GM12878 (cell line): ENCODE measurements around the gene MAD1L1. TPM values are rescaled to one million over a fixed set of nuclear protein-coding genes. Genes with fewer than 3 reads are reported as not detected.

Source experiments
- ATAC-seq: fragments of 200-7000 bp; cut with Tn5 transposase; 3 replicates; pipeline ENCODE4 v1.9.1; 2020; ENCODE audit warnings: mild to moderate bottlenecking, moderate library complexity
- BruUV-seq: library from RNA; stranded (reverse); fragments of 400-500 nt; replicated peaks from 2 replicates; lab custom pipeline; 2021; lab: Mats Ljungman, UMichigan
- CTCF ChIA-PET: fragments of 300-600 bp; sonication (Branson Sonifier 250); formaldehyde crosslinking; extraction: SDS; loops from one replicate; lab custom pipeline; 2021; ENCODE audit warnings: inconsistent platforms; lab: Yijun Ruan, JAX
- POLR2A ChIA-PET: fragments of 350-600 bp; formaldehyde crosslinking; extraction: SDS; loops from one replicate; lab custom pipeline; 2021; ENCODE audit warnings: inconsistent platforms; lab: Charles Lee
- RAD21 ChIA-PET: fragments of 300-600 bp; sonication (Branson Sonifier 250); formaldehyde crosslinking; loops from one replicate; lab custom pipeline; 2023; ENCODE audit warnings: antibody characterized with exemption; ENCODE audit not compliant: unreplicated experiment; lab: Charles Lee
- SMC1A ChIA-PET: fragments of 300-600 bp; sonication (Branson Sonifier 250); formaldehyde crosslinking; loops from one replicate; lab custom pipeline; 2023; ENCODE audit not compliant: unreplicated experiment, uncharacterized antibody; lab: Charles Lee
- DNase-seq: peaks from one replicate; pipeline ENCODE4 v3.0.0-alpha.2; 2011; ENCODE audit warnings: low read depth, low spot score
- FAIRE-seq: peaks from 3 replicates; lab custom pipeline; 2011; peaks lifted over from hg19 to GRCh38; lab: Jason Lieb, UNC
- H2AFZ ChIP-seq: 2 replicates; pipeline ENCODE4 v1.6.0; 2011; ENCODE audit warnings: low read depth, low read length, control low read depth; ENCODE audit not compliant: control insufficient read depth
- H3K27ac ChIP-seq: 2 replicates; pipeline ENCODE4 v1.5.1; 2011; ENCODE audit warnings: control low read depth; ENCODE audit not compliant: control insufficient read depth, insufficient read depth
- H3K27me3 ChIP-seq, 2 experiments: replicated peaks in 1 of 2; 2 replicates each; pipeline versions ENCODE4 v1.6.0 to v1.6.1; 2011; ENCODE audit warnings: low read length in 1 of 2; ENCODE audit not compliant: control insufficient read depth in 2 of 2, insufficient read depth in 2 of 2
- H3K36me3 ChIP-seq, 2 experiments: 2 replicates each; pipeline ENCODE4 v1.5.1; 2011; ENCODE audit warnings: low read length in 1 of 2; ENCODE audit not compliant: control insufficient read depth in 2 of 2, insufficient read depth in 2 of 2
- H3K4me1 ChIP-seq: 2 replicates; pipeline ENCODE4 v1.6.1; 2011; ENCODE audit warnings: mild to moderate bottlenecking, low read length, moderate library complexity, mixed read lengths; ENCODE audit not compliant: control insufficient read depth, insufficient read depth
- H3K4me2 ChIP-seq: 2 replicates; pipeline ENCODE4 v1.6.0; 2011; ENCODE audit warnings: control low read depth; ENCODE audit not compliant: control insufficient read depth, insufficient read depth
- H3K4me3 ChIP-seq: fragments of 200-600 bp; sonication (generic); 2 replicates; pipeline ENCODE4 v1.5.1; 2016
- H3K79me2 ChIP-seq: 2 replicates; pipeline ENCODE4 v1.6.0; 2011; ENCODE audit warnings: low read length; ENCODE audit not compliant: control insufficient read depth, insufficient read depth
- H3K9ac ChIP-seq: 2 replicates; pipeline ENCODE4 v1.8.0; 2011; ENCODE audit warnings: low read length, control low read depth, mixed read lengths; ENCODE audit not compliant: control insufficient read depth, insufficient read depth
- H3K9me3 ChIP-seq: replicated peaks from 3 replicates; pipeline ENCODE4 v1.5.1; 2011; ENCODE audit warnings: mild to moderate bottlenecking, low read length; ENCODE audit not compliant: control insufficient read depth, insufficient read depth
- H4K20me1 ChIP-seq: 2 replicates; pipeline ENCODE4 v1.6.0; 2011; ENCODE audit not compliant: control insufficient read depth, insufficient read depth
- MEF2B ChIP-seq: fragments of 450-650 bp; IDR thresholded peaks from 2 replicates; pipeline ENCODE4 v1.6.1; 2018; ENCODE audit warnings: mild to moderate bottlenecking, moderate library complexity; ENCODE audit not compliant: partially characterized antibody, poor library complexity, severe bottlenecking
- NFIC ChIP-seq: IDR thresholded peaks from 2 replicates; pipeline ENCODE4 v1.6.1; 2012; ENCODE audit warnings: low read depth, mild to moderate bottlenecking, inconsistent platforms, low read length, moderate library complexity
- PAX5 ChIP-seq: IDR thresholded peaks from 2 replicates; pipeline ENCODE4 v1.6.1; 2011; ENCODE audit warnings: low read depth, low read length, borderline replicate concordance
- PBX3 ChIP-seq: IDR thresholded peaks from 2 replicates; pipeline ENCODE4 v1.6.1; 2011; ENCODE audit warnings: mild to moderate bottlenecking, low read depth, low read length, moderate library complexity; ENCODE audit not compliant: insufficient replicate concordance
- POLR2A ChIP-seq: IDR thresholded peaks from 2 replicates; pipeline ENCODE4 v1.6.1; 2011; ENCODE audit warnings: low read depth, mild to moderate bottlenecking, low read length
- POLR2AphosphoS2 ChIP-seq: IDR thresholded peaks from 2 replicates; pipeline ENCODE4 v1.6.1; 2011; ENCODE audit warnings: low read depth, mild to moderate bottlenecking, low read length, improper control_type of control experiment, moderate library complexity
- SP1 ChIP-seq: IDR thresholded peaks from one replicate; pipeline ENCODE4 v1.6.1; 2011; ENCODE audit warnings: low read depth, low read length
- SRF ChIP-seq, 2 experiments: IDR thresholded peaks; 2 replicates each; pipeline ENCODE4 v1.6.1; 2011; ENCODE audit warnings: low read depth in 2 of 2, low read length in 2 of 2, mild to moderate bottlenecking in 1 of 2, moderate library complexity in 1 of 2
- WGBS: methylation state at CpG from one replicate; pipeline ENCODE4 v1.1.6; 2016; ENCODE audit warnings: low lambda C conversion rate; ENCODE audit not compliant: insufficient replicate concordance, insufficient coverage; ENCODE audit errors: missing lambda C conversion rate; 5-methylcytosine and 5-hydroxymethylcytosine counted together
- in situ Hi-C: fragments of 300-500 bp; cut with MboI; formaldehyde crosslinking; loops from 9 replicates; pipeline ENCODE4 v1.14.3; 2018; ENCODE audit warnings: mixed read lengths
- intact Hi-C: fragments of 100-400 bp; cut with micrococcal nuclease; formaldehyde crosslinking; loops from one replicate; pipeline ENCODE4 v1.14.2; 2022; ENCODE audit not compliant: unreplicated experiment
- polyA plus RNA-seq, 11 experiments: library from polyadenylated mRNA; depleted of rRNA in 4 of 11; unstranded in 6 of 11; stranded (reverse) in 5 of 11; fragments of >200 nt; fragmentation: Nextera tagmentation in 4 of 11; fragmentation: Illumina TruSeq in 1 of 11; extraction: Ambion mirVana in 4 of 11; extraction: Trizol in 1 of 11; gene quantifications; 1 replicate in 1 of 11; 2 replicates in 10 of 11; pipeline versions ENCODE4 v1.2.1 to v1.2.3, GENCODE V29; 2011 to 2016; ENCODE audit warnings: inconsistent platforms in 2 of 11, missing spikeins in 2 of 11, low read depth in 1 of 11
- total RNA-seq, 4 experiments: library from RNA; depleted of rRNA in 3 of 4; stranded (reverse); fragments of >200 nt in 3 of 4; fragmentation: Illumina TruSeq in 1 of 4; extraction: Trizol in 1 of 4; gene quantifications; 2 replicates each; pipeline versions ENCODE4 v1.2.1 to v1.2.3, GENCODE V29; 2013 to 2021

Gene MAD1L1
- total and polyA plus RNA-seq, 10 of the 15 experiments (the other 5 are each of a cell fraction or from before 2014, with no cell fraction given), result 2.2 to 76.8 (median 38.3) TPM

GRCh38 chr7:2118630-2119190 lies 114.0 kb downstream of the MAD1L1 start:
- no peak overlapping the region for H3K9ac ChIP-seq
- H3K9me3 ChIP-seq, result peaks cover 7% of the 10 kb centered on the region; the same call in 1 of the 3 replicates
- H3K79me2 ChIP-seq, result no peaks in the 10 kb centered on the region
- FAIRE-seq, result no peak
- POLR2A ChIA-PET, result no interaction called here
- RAD21 ChIA-PET, result no interaction called here
- 97% methylated on average over 24 of the region's 25 CpGs for WGBS
- H3K36me3 ChIP-seq, result peaks cover 0 to 11% of the 10 kb centered on the region in 2 experiments; a peak in 2 of 4 replicates
- no peak overlapping the region for H2AFZ ChIP-seq
- H3K27ac ChIP-seq, result no peak overlapping the region
- TF ChIP-seq SRF (IDR thresholded peaks at IDR 0.05; ENCODE audit: low read depth in 2 of 2, low read length in 2 of 2) (no peak), NFIC (no peak), PAX5 (no peak), PBX3 (no peak), SP1 (no peak), MEF2B (no peak), POLR2AphosphoS2 (no peak), POLR2A (no peak)
- TF ChIP-seq, all 136 proteins: peak for 0
- intact Hi-C loops, result no loop called here
- Histone ChIP-seq H3K4me3 (no peak overlapping the region), H3K27me3 (no peaks in the 10 kb centered on the region), H4K20me1 (no peaks in the 10 kb centered on the region), H3K4me1 (no peaks in the 10 kb centered on the region), H3K4me2 (no peak overlapping the region)
- DNase-seq, result no peak
- in situ Hi-C loops, result no loop called here
- ChIA-PET SMC1A (no interaction called here), CTCF (interaction anchor here (0.6 kb wide), 1 partner anchor 960 kb away, joined by 3 read pairs; no protein-coding TSS in a partner anchor)
- no TSS peak for BruUV-seq
- no peak for ATAC-seq
